ENCODE results near the gene DBNL.

The DBNL gene

GRCh38 chr7:44067064-44067951, 22.8 kb downstream of the DBNL start:
- no peak overlapping the region for H3K4me3 ChIP-seq (ENCODE audit: insufficient read length, low read depth)
- H3K27me3 ChIP-seq (ENCODE audit: insufficient read depth, insufficient read length) = no peaks in the 10 kb centered on the region
- DNase-seq (ENCODE audit: low read depth, low spot score) = no peak
- H3K4me1 ChIP-seq (ENCODE audit: insufficient read depth, insufficient read length) = peaks cover 31% of the 10 kb centered on the region
- H3K9me3 ChIP-seq (ENCODE audit: insufficient read depth, low read length) = no peaks in the 10 kb centered on the region
- peaks cover 16% of the 10 kb centered on the region for H3K36me3 ChIP-seq (ENCODE audit: insufficient read depth, insufficient read length, low read length)
- TF ChIP-seq ZNF274 (IDR thresholded peaks at IDR 0.05; ENCODE audit: low read depth, low read length) (no peak), YY1 (IDR thresholded peaks at IDR 0.05; ENCODE audit: insufficient read depth, insufficient read length) (no peak), SUZ12 (IDR thresholded peaks at IDR 0.05; ENCODE audit: extremely low read depth, insufficient read depth, insufficient read length) (no peak)
- no peak overlapping the region for H3K9ac ChIP-seq (ENCODE audit: insufficient read length, low read depth)

GRCh38 chr7:44068054-44068453, 23.6 kb downstream of the DBNL start:
- no peak for TF ChIP-seq ZNF274 (IDR thresholded peaks at IDR 0.05; ENCODE audit: low read depth, low read length)
- peaks cover 15% of the 10 kb centered on the region for H3K36me3 ChIP-seq (ENCODE audit: insufficient read depth, insufficient read length, low read length)
- H3K9me3 ChIP-seq (ENCODE audit: insufficient read depth, low read length) = no peaks in the 10 kb centered on the region
- DNase-seq (ENCODE audit: low read depth, low spot score) = no peak
- no peak overlapping the region for H3K9ac ChIP-seq (ENCODE audit: insufficient read length, low read depth)
- H3K4me3 ChIP-seq (ENCODE audit: insufficient read length, low read depth) = no peak overlapping the region
- peaks cover 29% of the 10 kb centered on the region for H3K4me1 ChIP-seq (ENCODE audit: insufficient read depth, insufficient read length)
- no peaks in the 10 kb centered on the region for H3K27me3 ChIP-seq (ENCODE audit: insufficient read depth, insufficient read length)

- H3K36me3 ChIP-seq (ENCODE audit: insufficient read depth, insufficient read length, low read length) = peaks cover 47% of the 10 kb centered on the region
- TF ChIP-seq ZNF274 (IDR thresholded peaks at IDR 0.05; ENCODE audit: low read depth, low read length) (no peak), YY1 (IDR thresholded peaks at IDR 0.05; ENCODE audit: insufficient read depth, insufficient read length) (no peak), SUZ12 (IDR thresholded peaks at IDR 0.05; ENCODE audit: extremely low read depth, insufficient read depth, insufficient read length) (no peak)
- H3K27me3 ChIP-seq (ENCODE audit: insufficient read depth, insufficient read length) = no peaks in the 10 kb centered on the region
- H3K4me3 ChIP-seq (ENCODE audit: insufficient read length, low read depth) = no peak overlapping the region
- no peak for DNase-seq (ENCODE audit: low read depth, low spot score)
- H3K4me1 ChIP-seq (ENCODE audit: insufficient read depth, insufficient read length) = peaks cover 11% of the 10 kb centered on the region
- no peaks in the 10 kb centered on the region for H3K9me3 ChIP-seq (ENCODE audit: insufficient read depth, low read length)
- H3K9ac ChIP-seq (ENCODE audit: insufficient read length, low read depth) = no peak overlapping the region
Measured at GRCh38 chr7:44071726-44072363, 27.3 kb downstream of the DBNL start.

GRCh38 chr7:44072364-44073231, 28.1 kb downstream of the DBNL start:
- Histone ChIP-seq H3K9ac (ENCODE audit: insufficient read length, low read depth) (no peak overlapping the region), H3K27me3 (ENCODE audit: insufficient read depth, insufficient read length) (no peaks in the 10 kb centered on the region), H3K9me3 (ENCODE audit: insufficient read depth, low read length) (no peaks in the 10 kb centered on the region), H3K4me1 (ENCODE audit: insufficient read depth, insufficient read length) (peaks cover 11% of the 10 kb centered on the region), H3K36me3 (ENCODE audit: insufficient read depth, insufficient read length, low read length) (peaks cover 54% of the 10 kb centered on the region), H3K4me3 (ENCODE audit: insufficient read length, low read depth) (no peak overlapping the region)
- peak; percentile 63 for DNase-seq (ENCODE audit: low read depth, low spot score)
- TF ChIP-seq SUZ12 (IDR thresholded peaks at IDR 0.05; ENCODE audit: extremely low read depth, insufficient read depth, insufficient read length) (no peak), YY1 (IDR thresholded peaks at IDR 0.05; ENCODE audit: insufficient read depth, insufficient read length) (no peak), ZNF274 (IDR thresholded peaks at IDR 0.05; ENCODE audit: low read depth, low read length) (no peak)

- DNase-seq (ENCODE audit: low read depth, low spot score) = no peak
- no peaks in the 10 kb centered on the region for H3K27me3 ChIP-seq (ENCODE audit: insufficient read depth, insufficient read length)
- TF ChIP-seq SUZ12 (IDR thresholded peaks at IDR 0.05; ENCODE audit: extremely low read depth, insufficient read depth, insufficient read length) = no peak
- no peak for TF ChIP-seq ZNF274 (IDR thresholded peaks at IDR 0.05; ENCODE audit: low read depth, low read length)
- TF ChIP-seq YY1 (IDR thresholded peaks at IDR 0.05; ENCODE audit: insufficient read depth, insufficient read length) = no peak
- no peak overlapping the region for H3K9ac ChIP-seq (ENCODE audit: insufficient read length, low read depth)
- H3K4me1 ChIP-seq (ENCODE audit: insufficient read depth, insufficient read length) = peaks cover 14% of the 10 kb centered on the region
- no peak overlapping the region for H3K4me3 ChIP-seq (ENCODE audit: insufficient read length, low read depth)
- peaks cover 66% of the 10 kb centered on the region for H3K36me3 ChIP-seq (ENCODE audit: insufficient read depth, insufficient read length, low read length)
- H3K9me3 ChIP-seq (ENCODE audit: insufficient read depth, low read length) = no peaks in the 10 kb centered on the region
Measured at GRCh38 chr7:44073664-44074348, 29.3 kb downstream of the DBNL start.

GRCh38 chr7:44074349-44074695, 29.8 kb downstream of the DBNL start:
- no peak for DNase-seq (ENCODE audit: low read depth, low spot score)
- Histone ChIP-seq H3K36me3 (ENCODE audit: insufficient read depth, insufficient read length, low read length) (peaks cover 72% of the 10 kb centered on the region), H3K4me1 (ENCODE audit: insufficient read depth, insufficient read length) (peaks cover 14% of the 10 kb centered on the region), H3K9me3 (ENCODE audit: insufficient read depth, low read length) (no peaks in the 10 kb centered on the region), H3K4me3 (ENCODE audit: insufficient read length, low read depth) (no peak overlapping the region), H3K9ac (ENCODE audit: insufficient read length, low read depth) (no peak overlapping the region), H3K27me3 (ENCODE audit: insufficient read depth, insufficient read length) (no peaks in the 10 kb centered on the region)
- TF ChIP-seq ZNF274 (IDR thresholded peaks at IDR 0.05; ENCODE audit: low read depth, low read length) (no peak), SUZ12 (IDR thresholded peaks at IDR 0.05; ENCODE audit: extremely low read depth, insufficient read depth, insufficient read length) (no peak), YY1 (IDR thresholded peaks at IDR 0.05; ENCODE audit: insufficient read depth, insufficient read length) (no peak)
